Islet of Langerhans (tissue), 1 donor: ENCODE measurements around the gene C21orf58.

Source experiments
- FAIRE-seq: peaks from one replicate; lab custom pipeline; 2011; peaks lifted over from hg19 to GRCh38; lab: Jason Lieb, UNC

Gene C21orf58

DNA sequence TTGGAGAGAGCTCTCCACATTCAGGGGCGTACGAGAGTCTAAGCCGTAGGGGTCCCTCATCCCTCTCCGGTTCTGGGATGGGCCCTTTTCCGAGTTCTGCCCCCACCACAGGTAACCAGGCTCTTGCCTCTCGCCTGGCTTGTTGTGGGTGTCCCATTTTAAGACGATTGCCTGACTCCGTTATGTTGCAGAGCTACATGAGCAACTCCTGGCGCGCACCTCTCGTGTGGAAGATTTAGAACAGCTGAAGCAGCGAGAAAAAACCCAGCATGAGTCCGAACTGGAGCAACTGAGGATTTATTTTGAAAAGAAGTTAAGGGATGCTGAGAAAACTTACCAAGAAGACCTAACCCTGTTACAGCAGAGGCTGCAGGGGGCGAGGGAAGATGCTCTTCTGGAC lies 29.2 kb upstream of the C21orf58 start:
- no peak for FAIRE-seq

DNA sequence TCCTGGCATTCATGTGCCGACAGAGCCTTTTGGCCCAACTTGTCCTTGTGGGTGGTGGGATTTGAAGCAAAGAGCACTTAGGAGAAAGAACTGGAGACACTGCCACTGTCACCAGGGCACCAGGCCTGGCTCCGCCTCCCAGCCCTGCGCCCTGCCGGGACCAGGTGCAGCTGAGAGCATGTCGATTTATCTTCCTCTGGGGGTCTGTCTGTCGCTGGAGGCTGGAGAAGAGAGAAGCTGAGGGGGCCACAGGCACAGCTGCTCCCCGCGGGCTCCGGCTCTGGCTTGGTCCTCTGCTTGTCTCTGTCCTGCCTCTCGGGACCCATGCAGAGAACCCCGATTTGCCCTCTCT lies 28.5 kb upstream of the C21orf58 start:
- no peak for FAIRE-seq

DNA sequence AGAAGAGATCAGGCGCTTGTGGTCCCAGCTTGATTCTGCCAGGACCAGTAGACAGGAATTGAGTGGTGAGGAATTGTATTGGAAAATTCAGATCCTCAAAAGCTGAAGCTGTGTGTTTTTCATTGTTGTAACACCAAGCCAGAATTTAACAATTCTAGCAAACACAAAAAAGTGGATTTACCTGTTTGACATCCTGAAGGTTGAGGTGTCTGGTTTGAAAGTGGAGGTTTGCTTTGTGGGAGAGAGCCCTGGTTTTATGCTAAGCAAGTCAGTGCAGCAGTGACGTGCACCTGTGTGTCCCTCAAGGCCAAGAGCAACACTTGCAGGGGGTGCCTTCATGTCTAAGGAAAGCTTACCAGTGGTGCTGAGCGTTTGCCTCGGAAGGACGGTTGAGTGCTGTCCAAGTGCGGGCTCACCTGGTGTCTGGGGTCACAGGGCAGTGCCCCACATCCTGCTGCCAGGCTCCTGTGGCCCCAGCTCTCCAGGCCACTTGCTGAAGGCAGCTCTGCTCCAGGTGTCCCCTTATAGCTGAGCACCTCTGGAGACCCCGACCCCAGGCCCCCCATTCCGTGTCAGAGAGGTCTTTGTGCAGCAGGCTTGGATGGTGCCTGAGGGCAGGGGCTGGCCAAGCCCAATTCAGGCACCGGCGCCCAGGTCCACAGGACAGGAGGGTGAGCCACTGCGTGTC lies 27.9 kb upstream of the C21orf58 start:
- no peak for FAIRE-seq

DNA sequence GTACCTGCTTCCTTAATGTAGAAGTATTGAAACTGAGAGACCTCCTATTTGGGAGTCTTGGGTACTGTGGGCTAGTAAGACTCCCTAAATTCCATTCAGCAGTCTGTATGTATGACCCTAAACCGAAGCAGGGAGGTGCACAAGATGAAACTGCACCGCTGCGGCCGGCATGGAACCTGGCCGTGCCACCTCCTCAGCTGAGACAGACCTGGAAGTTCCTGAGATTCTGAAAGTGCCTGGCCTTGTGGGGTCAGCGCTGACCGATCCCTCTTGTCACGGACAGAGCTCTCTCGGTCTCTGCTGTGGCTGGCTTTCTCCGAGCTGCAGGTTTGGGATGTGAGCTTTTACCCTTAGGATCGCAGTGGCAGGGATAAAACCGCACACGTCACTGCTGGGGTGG lies 27.3 kb upstream of the C21orf58 start:
- FAIRE-seq, result no peak

DNA sequence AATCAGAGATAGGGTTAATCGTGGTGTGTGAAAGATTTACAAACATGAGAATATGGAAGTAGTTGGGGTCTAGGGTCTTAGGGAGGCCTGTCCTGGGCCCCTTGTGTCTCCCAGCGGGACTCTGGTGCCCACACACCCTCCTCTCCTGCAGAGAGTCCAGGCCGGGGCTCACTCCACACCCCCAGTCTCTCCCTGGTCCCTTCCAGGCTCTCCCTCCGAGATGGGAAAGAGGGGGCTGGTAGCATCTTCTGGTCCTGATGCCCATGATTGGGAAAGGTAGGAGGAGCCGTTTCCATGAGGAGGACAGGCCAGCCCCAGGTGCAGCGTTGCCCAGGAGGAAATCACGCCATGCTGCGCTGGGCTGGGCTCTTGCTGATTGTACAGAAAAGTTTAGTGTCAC lies 26.9 kb upstream of the C21orf58 start:
- no peak for FAIRE-seq

DNA sequence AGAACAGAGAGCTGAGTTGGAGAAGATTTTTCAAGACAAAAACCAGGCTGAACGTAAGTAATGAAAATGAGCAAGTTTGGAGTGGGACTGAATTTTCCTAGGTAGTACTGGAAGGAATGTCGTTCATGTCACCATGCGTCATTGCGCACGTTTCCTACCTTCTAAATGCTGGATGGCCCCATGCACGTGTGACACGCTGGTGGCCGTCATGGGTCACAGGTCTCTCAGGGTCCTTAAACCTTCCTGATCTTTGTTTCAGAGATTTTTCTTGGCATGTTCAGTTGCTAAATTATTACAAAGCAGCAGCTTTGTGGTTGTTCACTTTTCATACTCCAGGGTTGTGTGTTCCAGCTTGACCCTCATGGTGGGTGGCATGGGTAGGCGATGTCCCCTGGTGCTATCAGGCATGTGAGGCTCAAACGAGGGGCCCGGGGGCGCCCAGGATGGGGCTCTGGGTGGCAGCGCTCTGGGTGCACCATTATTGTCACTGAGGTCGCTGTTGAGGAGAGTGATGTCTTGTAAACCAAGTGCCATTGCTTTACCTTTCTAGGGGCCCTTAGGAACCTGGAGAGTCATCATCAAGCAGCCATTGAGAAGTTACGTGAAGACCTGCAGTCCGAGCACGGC lies 25.6 kb upstream of the C21orf58 start:
- FAIRE-seq, result no peak

DNA sequence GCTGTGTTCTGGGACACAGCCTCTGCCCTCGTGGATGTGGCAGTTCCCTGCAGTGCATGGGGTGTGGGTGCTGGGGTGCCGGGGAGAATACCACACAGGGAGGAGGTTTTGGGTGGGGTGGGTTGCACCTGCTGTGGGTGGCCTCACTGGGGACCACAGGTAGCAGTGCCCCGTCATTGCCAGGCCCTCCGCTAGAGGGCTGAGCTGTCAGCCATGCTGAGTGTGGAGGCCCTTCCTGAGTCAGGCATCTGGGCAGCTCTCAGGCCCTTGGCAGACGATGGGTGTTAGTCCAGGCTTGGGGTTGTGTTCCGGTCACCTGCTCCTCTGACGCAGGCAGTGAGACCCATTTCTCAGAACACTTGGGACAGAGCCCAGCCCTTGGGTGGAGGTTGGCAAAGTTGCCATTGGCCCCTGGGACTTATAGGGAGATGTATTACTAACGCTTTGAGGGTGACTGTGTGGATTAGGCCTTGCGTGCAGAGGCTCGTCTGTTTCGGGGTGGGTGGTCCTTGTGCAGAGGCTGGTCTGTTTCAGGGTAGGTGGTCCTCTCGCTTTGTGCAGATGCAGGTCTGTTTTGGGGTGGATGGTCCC lies 24.2 kb upstream of the C21orf58 start:
- no peak for FAIRE-seq

DNA sequence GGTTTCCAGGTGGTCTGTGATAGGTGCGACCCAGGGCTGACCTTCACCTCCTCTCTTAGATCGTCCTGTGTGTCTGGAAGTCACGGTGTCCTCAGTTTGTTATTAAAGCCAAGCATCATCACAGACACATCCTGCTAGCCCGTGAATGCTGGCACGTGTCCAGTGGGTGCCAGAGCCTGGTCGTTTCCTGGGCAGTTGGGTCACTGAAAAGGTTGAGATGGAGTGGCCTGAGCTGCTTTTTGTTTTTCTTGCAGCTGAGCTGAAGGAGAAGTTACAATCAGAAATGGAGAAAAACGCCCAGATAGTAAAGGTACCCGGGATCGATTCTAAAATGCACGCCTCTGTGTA lies 23.5 kb upstream of the C21orf58 start:
- no peak for FAIRE-seq

DNA sequence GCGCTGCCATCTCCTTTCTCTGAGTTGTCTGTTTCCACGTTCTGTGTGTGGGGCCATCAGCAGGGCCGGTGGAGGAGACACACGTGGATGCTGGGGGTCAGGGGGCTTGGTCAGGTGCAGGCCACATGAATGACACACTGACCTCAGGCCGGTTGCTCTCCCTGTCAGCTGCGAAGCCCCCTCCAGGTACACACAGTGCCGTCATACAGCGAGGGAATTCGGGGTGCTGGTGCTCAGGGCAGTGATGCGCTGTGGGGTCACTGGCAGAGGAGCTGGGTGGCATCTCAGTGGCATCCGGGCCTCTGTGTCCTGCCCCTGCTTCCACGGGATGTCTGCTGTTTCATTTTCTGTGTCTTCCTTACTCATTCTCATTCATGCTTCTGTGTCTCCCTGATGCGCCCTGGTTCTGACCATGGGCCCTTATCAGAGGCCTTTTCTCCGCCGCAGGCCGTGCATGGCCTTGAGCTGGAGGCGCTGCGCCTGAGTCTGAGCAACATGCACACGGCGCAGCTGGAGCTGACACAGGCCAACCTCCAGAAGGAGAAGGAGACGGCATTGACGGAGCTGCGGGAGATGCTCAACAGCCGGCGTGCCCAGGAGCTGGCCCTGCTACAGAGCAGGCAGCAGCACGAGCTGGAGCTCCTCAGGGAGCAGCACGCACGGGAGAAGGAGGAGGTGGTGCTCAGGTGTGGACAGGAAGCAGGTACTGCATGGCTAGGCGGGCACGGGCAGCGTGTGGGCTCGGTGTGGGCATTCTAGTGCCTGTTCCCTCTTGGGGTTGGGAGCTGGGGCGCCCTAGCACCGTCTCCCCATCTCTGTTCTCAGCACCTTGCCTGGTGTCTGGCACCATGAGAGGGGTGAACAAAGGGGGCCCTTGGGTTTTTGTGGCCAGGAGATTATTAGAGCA lies 22.9 kb upstream of the C21orf58 start:
- FAIRE-seq, result no peak

DNA sequence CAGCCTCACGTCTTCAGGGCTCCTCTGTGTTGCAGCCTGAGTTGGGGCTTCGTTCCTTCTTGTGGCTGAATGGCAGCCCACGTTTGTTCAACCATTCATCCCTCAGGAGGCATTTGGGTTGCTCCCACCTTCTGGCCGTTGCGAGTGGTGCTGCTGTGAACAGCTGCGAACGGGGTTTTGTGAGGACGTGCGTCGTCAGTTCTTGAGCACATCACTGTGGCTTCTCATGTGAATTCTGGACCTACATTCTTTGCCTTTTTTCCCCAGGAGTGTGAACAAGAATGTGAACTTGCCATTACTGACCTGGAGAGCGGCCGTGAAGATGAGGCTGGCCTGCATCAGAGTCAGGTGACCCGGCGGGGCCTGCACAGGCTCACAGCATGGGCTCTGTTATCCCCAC lies 22.2 kb upstream of the C21orf58 start:
- no peak for FAIRE-seq

DNA sequence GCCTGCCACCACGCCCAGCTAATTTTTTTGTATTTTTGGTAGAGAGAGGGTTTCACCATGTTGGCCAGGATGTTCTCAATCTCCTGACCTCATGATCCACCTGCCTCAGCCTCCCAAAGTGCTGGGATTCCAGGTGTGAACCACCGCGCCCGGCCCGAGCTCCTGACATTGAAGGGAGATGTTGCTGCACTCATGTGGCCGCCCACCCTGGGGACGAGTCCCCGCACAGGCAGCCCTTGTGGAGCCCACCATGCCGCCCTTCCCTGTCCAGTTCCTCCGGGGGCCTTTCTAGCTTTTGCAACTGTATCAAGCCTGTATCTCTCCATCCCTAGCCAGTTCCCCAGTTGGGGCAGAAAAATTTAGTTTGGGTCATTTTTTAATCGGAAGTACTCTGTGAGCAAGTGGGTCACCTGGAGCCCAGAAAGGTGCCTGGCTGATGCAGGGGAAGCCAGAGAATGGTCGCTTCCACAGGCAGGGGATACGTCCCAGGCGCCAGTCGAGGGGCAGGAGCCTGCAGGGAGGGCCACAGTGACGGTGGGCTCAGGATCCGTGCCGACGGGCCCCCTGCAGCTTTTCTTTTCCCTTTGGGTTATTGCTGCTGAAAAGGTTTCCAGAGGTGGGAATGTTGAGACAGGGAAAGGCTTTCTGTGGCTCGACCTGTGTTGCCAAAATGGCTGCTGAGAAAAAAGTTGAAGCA lies 20.7 kb upstream of the C21orf58 start:
- no peak for FAIRE-seq

DNA sequence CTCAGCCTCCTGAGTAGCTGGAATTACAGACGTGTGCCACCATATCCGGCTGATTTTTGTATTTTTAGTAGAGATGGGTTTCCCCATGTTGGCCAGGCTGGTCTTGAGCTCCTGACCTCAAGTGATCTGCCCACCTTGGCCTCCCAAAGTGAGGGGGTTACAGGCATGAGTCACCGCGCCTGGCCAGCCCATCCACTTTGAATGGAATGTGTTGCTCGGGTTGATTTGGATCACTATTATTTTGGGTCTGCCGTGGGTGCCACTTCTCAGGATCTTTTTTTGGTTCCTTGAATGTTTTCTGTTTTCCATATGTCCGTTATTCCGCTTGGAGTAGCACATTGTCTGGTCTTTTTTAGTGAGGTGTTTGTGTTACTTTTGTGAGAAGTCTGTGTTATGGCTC lies 17.3 kb upstream of the C21orf58 start:
- FAIRE-seq, result no peak

DNA sequence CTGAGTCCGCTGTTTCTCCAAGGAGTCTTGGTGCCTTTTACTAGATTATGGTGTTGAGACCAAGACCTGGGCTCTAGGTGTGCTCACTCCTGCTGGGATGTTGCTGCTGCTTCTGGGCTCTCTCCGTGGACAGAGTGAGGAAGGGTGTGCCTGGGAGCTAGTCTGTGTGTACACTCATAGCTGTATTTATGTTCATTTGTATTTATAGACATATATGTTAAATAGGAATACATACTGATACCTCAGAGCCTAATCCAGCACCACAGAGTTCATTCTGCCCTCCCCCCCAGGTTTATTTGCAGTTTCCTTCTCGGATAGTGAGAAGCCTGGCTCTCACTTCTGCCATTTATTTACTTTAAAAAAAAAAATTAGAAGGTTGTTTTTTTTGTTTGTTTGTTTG lies 12.9 kb upstream of the C21orf58 start:
- no peak for FAIRE-seq

DNA sequence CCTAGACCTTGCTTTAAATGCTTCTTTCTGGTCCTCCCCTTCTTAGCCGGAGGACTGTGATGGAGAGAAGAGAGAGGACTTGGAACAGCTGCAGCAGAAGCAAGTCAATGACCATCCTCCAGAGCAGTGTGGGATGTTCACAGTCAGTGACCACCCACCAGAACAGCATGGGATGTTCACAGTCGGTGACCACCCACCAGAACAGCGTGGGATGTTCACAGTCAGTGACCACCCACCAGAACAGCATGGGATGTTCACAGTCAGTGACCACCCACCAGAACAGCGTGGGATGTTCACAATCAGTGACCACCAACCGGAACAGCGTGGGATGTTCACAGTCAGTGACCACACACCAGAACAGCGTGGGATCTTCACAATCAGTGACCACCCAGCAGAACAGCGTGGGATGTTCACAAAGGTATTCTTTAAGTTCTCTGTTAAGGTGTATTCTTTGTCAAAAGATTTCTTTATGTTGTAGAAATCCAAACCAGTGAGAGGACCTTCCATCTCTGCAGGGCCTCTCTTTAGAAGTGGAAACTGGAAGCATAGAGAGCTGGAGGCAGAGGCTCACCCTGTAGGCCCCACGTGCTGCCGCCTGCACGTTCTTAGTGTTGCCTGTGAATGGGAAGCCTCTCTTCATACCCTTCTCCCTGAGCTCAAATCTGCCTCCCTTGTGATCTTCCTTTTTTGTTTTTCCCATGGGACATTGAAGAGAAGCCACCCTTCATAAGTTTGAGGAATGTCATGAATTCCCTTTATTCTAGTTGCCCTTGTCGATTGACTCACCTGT lies 10.9 kb upstream of the C21orf58 start:
- FAIRE-seq, result no peak

DNA sequence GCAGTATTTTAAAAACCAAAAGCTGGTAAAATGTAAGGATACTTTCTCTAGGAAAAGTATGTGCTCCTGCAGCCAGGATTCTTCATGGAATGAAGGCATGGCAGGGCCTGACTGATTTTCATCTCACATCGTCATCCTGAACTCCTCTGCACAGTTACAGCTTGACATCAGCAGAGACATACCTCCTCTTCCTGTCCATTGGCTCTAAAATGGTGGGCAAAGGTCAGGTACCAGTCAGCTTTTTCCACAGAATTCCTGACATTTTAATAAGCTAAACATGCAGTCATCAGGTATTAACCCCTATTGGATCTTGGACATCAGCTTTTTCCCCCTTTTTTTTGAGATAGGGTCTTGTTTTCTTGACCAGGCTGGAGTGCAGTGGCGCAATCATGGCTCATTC lies 6.1 kb upstream of the C21orf58 start:
- FAIRE-seq, result no peak

DNA sequence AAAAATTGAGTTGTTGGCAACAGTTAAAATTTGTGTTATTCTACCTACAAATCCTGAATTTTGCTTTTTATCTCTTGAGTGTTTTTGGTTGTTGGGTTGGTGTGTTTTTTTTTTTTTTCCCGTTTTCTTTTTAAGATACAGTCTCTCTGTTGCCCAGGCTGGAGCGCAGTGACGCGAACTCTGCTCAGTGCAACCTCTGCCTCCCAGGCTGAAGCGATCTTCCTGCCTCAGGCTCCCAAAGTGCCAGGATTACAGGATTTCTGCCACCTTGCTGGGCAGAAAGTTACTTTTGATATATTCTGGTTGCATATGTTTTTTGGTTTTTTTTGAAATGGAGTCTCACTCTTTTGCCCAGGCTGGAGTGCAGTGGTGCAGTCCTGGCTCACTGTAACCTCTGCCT lies 4.5 kb upstream of the C21orf58 start:
- FAIRE-seq, result no peak

DNA sequence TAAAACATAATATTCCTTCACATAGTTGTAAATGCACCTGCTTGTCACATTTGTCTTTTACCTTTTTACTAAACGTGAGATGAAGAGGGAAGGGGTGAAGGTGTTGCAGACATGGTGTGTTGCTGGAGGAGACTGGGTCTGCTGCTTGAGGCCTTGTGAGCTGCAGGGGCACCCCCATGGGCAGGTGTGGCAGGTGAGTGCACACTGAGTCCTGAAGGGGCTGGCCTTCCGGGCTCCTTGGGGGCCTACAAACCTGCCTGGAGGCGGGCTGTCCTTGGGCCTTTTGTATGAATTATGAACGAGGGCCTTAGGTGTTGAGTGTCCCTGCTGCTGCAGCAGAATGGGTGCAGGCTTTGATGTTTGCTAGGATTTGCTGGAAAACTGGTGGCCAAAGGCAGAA lies 4.0 kb upstream of the C21orf58 start:
- no peak for FAIRE-seq

DNA sequence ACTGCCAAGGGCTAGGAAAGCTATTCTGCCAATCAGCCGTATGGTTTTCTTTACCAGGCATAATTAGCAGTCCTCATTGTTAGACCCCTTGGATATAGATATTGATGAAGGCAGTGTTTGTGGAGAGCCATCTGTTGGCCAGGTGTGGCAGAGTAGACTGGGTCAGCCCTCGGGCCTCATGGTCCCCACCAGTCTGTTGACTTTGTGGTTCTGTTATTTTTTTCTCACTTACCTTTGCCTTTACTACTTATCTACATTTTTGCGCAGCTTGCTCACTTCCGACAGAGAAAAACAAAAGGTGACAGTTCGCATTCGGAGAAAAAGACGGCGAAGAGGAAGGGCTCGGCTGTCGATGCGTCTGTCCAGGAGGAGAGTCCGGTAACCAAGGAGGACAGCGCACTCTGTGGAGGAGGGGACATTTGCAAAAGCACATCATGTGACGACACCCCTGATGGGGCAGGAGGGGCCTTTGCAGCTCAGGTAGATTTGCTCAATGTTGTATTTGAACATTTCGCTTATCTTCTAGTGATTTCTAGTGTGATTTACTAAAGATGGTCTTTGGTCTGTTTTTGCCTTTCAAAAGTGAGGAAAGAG lies 2.5 kb upstream of the C21orf58 start:
- no peak for FAIRE-seq

DNA sequence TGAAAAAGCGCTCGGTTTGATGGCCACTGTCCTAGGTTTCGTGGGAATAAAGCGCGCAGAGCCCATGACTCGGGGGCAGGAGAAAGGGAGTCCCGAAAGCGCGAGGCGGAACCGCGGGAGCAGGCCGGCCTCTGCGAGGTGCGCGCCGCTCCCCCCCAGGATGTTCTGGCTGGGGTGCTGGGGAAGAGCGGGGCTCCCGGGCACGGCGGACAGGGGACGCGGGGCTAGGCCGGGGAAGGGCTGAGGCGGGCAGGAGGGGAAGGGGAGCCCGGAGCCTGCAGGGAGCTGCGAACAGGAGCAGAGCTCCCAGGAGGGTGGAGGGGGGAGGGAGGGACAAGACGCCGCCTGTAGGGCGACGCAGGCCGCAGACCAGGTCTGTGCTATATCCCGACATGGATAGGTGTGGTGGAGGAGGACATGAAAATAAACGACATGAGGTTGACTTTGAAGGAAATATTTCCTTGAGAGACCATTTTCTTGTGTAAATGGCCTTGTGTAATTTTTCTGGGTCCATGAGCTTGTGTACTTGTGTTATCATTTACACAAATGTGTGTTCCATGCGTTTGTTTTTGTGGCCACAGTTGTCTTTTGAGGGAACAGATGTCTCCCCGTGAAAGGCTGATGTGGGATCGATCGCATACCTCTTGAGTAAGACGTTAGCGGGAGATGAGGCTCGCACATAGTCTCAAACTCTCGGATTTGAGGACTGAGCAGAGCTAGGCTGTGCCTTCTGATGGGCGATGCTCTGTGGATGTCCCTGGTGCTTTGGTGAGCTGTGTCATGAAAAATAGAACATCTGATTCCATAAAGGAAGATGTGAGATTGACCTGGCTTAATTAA lies 1.6 kb upstream of the C21orf58 start:
- no peak for FAIRE-seq

DNA sequence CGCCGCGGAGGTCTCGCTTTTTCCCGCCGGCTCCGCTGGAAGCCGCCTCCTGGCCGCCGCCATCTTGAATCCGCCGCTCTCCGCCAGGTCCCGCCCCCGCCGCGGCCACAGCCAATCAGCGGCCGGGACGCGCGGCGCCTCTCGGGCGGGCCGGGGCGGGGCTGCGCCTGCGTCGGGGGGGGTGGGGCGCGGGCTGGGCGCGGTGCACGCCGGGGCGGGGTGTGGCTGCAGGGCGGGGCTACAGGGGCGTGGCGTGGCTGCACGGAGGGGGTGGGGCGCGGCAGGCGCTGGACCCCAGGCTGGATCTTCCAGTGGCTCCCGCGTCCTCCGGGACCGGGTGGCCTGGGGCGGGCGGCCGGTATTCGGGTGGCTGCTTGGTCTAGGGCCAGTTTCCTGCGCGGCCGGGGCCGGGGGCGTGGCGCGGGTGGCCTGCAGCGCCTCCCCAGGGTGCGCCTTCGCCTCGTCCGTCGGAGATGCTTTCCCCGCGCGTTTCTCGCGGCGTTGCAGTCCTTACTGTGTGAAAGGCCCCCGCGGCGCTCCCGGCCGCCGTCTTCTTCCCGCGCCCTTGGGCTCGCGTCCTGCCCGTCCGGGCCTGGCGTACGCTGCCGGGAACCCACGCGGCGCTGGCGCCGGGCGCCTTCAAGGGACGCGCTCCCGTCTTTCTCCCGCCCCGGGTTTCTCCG lies 861 bp upstream of the C21orf58 start:
- FAIRE-seq, result no peak
